PC-9 (cell line): ENCODE measurements around the gene ST6GALNAC1. TPM values are rescaled to one million over a fixed set of nuclear protein-coding genes. Genes with fewer than 3 reads are reported as not detected.

Experiments used
- BruUV-seq: library from RNA; stranded (reverse); fragments of 400-500 nt; replicated peaks from 2 replicates; lab custom pipeline; 2021; lab: Mats Ljungman, UMichigan
- CTCF ChIA-PET: fragments of 300-600 bp; sonication (Branson Sonifier 250); formaldehyde crosslinking; loops from one replicate; lab custom pipeline; 2022; ENCODE audit warnings: antibody characterized with exemption; lab: Charles Lee
- POLR2A ChIA-PET: fragments of 300-600 bp; sonication (Branson Sonifier 250); formaldehyde crosslinking; loops from one replicate; lab custom pipeline; 2022; ENCODE audit warnings: antibody characterized with exemption; ENCODE audit not compliant: unreplicated experiment; lab: Charles Lee
- DNase-seq, 2 experiments: peaks; one replicate each; pipeline versions ENCODE4 v3.0.0 to v3.0.0-alpha.2; 2015 to 2022; ENCODE audit warnings: mixed read lengths in 1 of 2
- H2AFZ ChIP-seq: fragments of 200-600 bp; sonication (generic); 2 replicates; pipeline ENCODE4 v1.8.1; 2017; ENCODE audit warnings: antibody characterized with exemption
- H3F3A ChIP-seq: fragments of 200-600 bp; sonication (generic); 2 replicates; pipeline ENCODE4 v1.8.1; 2017; ENCODE audit warnings: antibody characterized with exemption, mild to moderate bottlenecking, low read depth; ENCODE audit not compliant: insufficient read depth
- H3K27ac ChIP-seq: fragments of 200-600 bp; sonication (generic); 2 replicates; pipeline ENCODE4 v1.6.1; 2016; ENCODE audit warnings: mixed run types
- H3K27me3 ChIP-seq: fragments of 200-600 bp; sonication (generic); 2 replicates; pipeline ENCODE4 v1.6.1; 2016; ENCODE audit warnings: low read depth, mixed run types; ENCODE audit not compliant: insufficient read depth
- H3K36me3 ChIP-seq: fragments of 200-600 bp; sonication (generic); 2 replicates; pipeline ENCODE4 v1.6.1; 2016; ENCODE audit warnings: low read depth, mixed run types
- H3K4me1 ChIP-seq: fragments of 200-600 bp; sonication (generic); replicated peaks from 2 replicates; pipeline ENCODE4 v1.6.1; 2016; ENCODE audit warnings: mixed run types; ENCODE audit not compliant: insufficient read depth
- H3K4me2 ChIP-seq: fragments of 200-600 bp; sonication (generic); 2 replicates; pipeline ENCODE4 v1.6.1; 2017; ENCODE audit warnings: mixed run types
- H3K4me3 ChIP-seq: fragments of 200-600 bp; sonication (generic); 2 replicates; pipeline ENCODE4 v1.6.1; 2016; ENCODE audit warnings: mixed run types
- H3K79me2 ChIP-seq: fragments of 200-600 bp; sonication (generic); 2 replicates; pipeline ENCODE4 v1.6.1; 2017; ENCODE audit warnings: low read depth, mixed run types
- H3K9me2 ChIP-seq: fragments of 200-600 bp; sonication (generic); 2 replicates; pipeline ENCODE4 v1.8.1; 2017; ENCODE audit warnings: mild to moderate bottlenecking; ENCODE audit not compliant: insufficient read depth
- H3K9me3 ChIP-seq: fragments of 200-600 bp; sonication (generic); 2 replicates; pipeline ENCODE4 v1.8.1; 2016; ENCODE audit warnings: low read depth; ENCODE audit not compliant: insufficient read depth
- H4K20me1 ChIP-seq: fragments of 200-600 bp; sonication (generic); 2 replicates; pipeline ENCODE4 v1.8.1; 2017; ENCODE audit not compliant: insufficient read depth
- CTCF ChIP-seq: fragments of 200-600 bp; sonication (generic); conservative IDR thresholded peaks from 2 replicates; pipeline ENCODE4 v1.6.1; 2017; ENCODE audit warnings: mixed run types, antibody characterized with exemption, mild to moderate bottlenecking, moderate library complexity
- EZH2 ChIP-seq: fragments of 200-600 bp; sonication (generic); IDR thresholded peaks from 2 replicates; pipeline ENCODE4 v1.8.0; 2017; ENCODE audit warnings: antibody characterized with exemption, low read depth
- intact Hi-C: fragments of 100-400 bp; cut with micrococcal nuclease; formaldehyde crosslinking; loops from one replicate; pipeline ENCODE4 v1.10.0; 2022; ENCODE audit not compliant: unreplicated experiment
- total RNA-seq: library from RNA; stranded (reverse); gene quantifications from 2 replicates; pipeline ENCODE4 v1.2.3, GENCODE V29; 2021

Gene ST6GALNAC1
- total RNA-seq, 1 experiment from 2014 or later = 0.76 TPM

GRCh38 chr17:76646712-76647111, 3.2 kb upstream of the ST6GALNAC1 start:
- POLR2A ChIA-PET = no interaction called here
- TF ChIP-seq CTCF = no peak
- no peak for TF ChIP-seq EZH2

GRCh38 chr17:76645481-76645880, 1.9 kb upstream of the ST6GALNAC1 start:
- no peak for DNase-seq

More at GRCh38 chr17:76646712-76647111, 3.2 kb upstream of the ST6GALNAC1 start:
- Histone ChIP-seq H3K4me3 (no peak overlapping the region), H3K27ac (no peak overlapping the region), H3K9me3 (no peaks in the 10 kb centered on the region), H3K9me2 (no peaks in the 10 kb centered on the region), H4K20me1 (no peaks in the 10 kb centered on the region), H3K27me3 (no peaks in the 10 kb centered on the region), H2AFZ (no peak overlapping the region), H3K4me1 (no peaks in the 10 kb centered on the region), H3K4me2 (no peak overlapping the region), H3F3A (no peaks in the 10 kb centered on the region), H3K36me3 (no peaks in the 10 kb centered on the region), H3K79me2 (no peaks in the 10 kb centered on the region)
- BruUV-seq = no TSS peak
- intact Hi-C loops = no loop called here
- no peak for DNase-seq
- CTCF ChIA-PET = no interaction called here

GRCh38 chr17:76644995-76645394, 1.4 kb upstream of the ST6GALNAC1 start:
- no peak for DNase-seq
- CTCF ChIA-PET = no interaction called here
- peaks cover 5% of the 10 kb centered on the region; the same call in 1 of the 2 replicates for H3F3A ChIP-seq
- H2AFZ ChIP-seq = no peak overlapping the region
- H3K36me3 ChIP-seq = no peaks in the 10 kb centered on the region
- no peaks in the 10 kb centered on the region for H3K9me2 ChIP-seq
- no peaks in the 10 kb centered on the region for H3K79me2 ChIP-seq
- H3K4me3 ChIP-seq = no peak overlapping the region
- intact Hi-C loops = no loop called here
- H4K20me1 ChIP-seq = no peaks in the 10 kb centered on the region
- peaks cover 12% of the 10 kb centered on the region for H3K4me1 ChIP-seq
- BruUV-seq = no TSS peak
- POLR2A ChIA-PET = interaction anchor here (0.6 kb wide), 1 partner anchor 95 kb away, joined by 4 read pairs; no protein-coding TSS in a partner anchor
- no peaks in the 10 kb centered on the region for H3K9me3 ChIP-seq
- no peak overlapping the region for H3K4me2 ChIP-seq
- H3K27me3 ChIP-seq = no peaks in the 10 kb centered on the region
- no peak overlapping the region for H3K27ac ChIP-seq
- TF ChIP-seq EZH2 (no peak), CTCF (no peak)

More at GRCh38 chr17:76645481-76645880, 1.9 kb upstream of the ST6GALNAC1 start:
- intact Hi-C loops = no loop called here
- POLR2A ChIA-PET = interaction anchor here (0.6 kb wide), 1 partner anchor 96 kb away, joined by 4 read pairs; no protein-coding TSS in a partner anchor
- H2AFZ ChIP-seq = no peak overlapping the region
- BruUV-seq = no TSS peak
- no peaks in the 10 kb centered on the region for H3K9me3 ChIP-seq
- CTCF ChIA-PET = no interaction called here
- no peaks in the 10 kb centered on the region for H3K79me2 ChIP-seq
- H3K27ac ChIP-seq = no peak overlapping the region
- TF ChIP-seq CTCF (no peak), EZH2 (no peak)
- no peaks in the 10 kb centered on the region for H3K36me3 ChIP-seq
- no peaks in the 10 kb centered on the region for H3K27me3 ChIP-seq
- peaks cover 10% of the 10 kb centered on the region for H3K4me1 ChIP-seq
- no peak overlapping the region for H3K4me2 ChIP-seq
- peaks cover 5% of the 10 kb centered on the region; the same call in 1 of the 2 replicates for H3F3A ChIP-seq
- no peaks in the 10 kb centered on the region for H3K9me2 ChIP-seq
- no peaks in the 10 kb centered on the region for H4K20me1 ChIP-seq
- no peak overlapping the region for H3K4me3 ChIP-seq
